Neural progenitor cell (in vitro differentiated cells): Measurements from ENCODE around the gene PCNX3. TPM values are rescaled to one million over a fixed set of nuclear protein-coding genes. Genes with fewer than 3 reads are reported as not detected.
A peak's percentile ranks its signal among the peaks of the same experiment; 100 is the strongest.

Source experiments
- DNase-seq: peaks from one replicate; pipeline ENCODE4 v3.0.0-alpha.2; 2016; ENCODE audit warnings: low spot score
- H2AFZ ChIP-seq: fragments of 200-600 bp; sonication (generic); replicated peaks from 2 replicates; pipeline ENCODE4 v1.6.1; 2016; ENCODE audit warnings: antibody characterized with exemption
- H3F3A ChIP-seq: fragments of 200-600 bp; sonication (generic); 2 replicates; pipeline ENCODE4 v1.6.1; 2016; ENCODE audit warnings: antibody characterized with exemption, low read depth
- H3K27ac ChIP-seq: fragments of 200-600 bp; sonication (generic); 2 replicates; pipeline ENCODE4 v1.5.1; 2016; ENCODE audit warnings: mild to moderate bottlenecking
- H3K27me3 ChIP-seq: fragments of 200-600 bp; sonication (generic); 2 replicates; pipeline ENCODE4 v1.6.1; 2016; ENCODE audit warnings: mild to moderate bottlenecking, moderate library complexity
- H3K36me3 ChIP-seq: fragments of 200-600 bp; sonication (generic); 2 replicates; pipeline ENCODE4 v1.5.1; 2016
- H3K4me1 ChIP-seq: fragments of 200-600 bp; sonication (generic); 2 replicates; pipeline ENCODE4 v1.6.1; 2016; ENCODE audit warnings: mixed run types
- H3K4me2 ChIP-seq: fragments of 200-600 bp; sonication (generic); 2 replicates; pipeline ENCODE4 v1.6.1; 2016
- H3K4me3 ChIP-seq: fragments of 200-600 bp; sonication (generic); 2 replicates; pipeline ENCODE4 v1.5.1; 2016
- H3K79me2 ChIP-seq: fragments of 200-600 bp; sonication (generic); 2 replicates; pipeline ENCODE4 v1.6.1; 2016; ENCODE audit warnings: low read depth
- H3K9ac ChIP-seq: fragments of 200-600 bp; sonication (generic); 2 replicates; pipeline ENCODE4 v1.6.1; 2016
- H3K9me3 ChIP-seq: fragments of 200-600 bp; sonication (generic); 2 replicates; pipeline ENCODE4 v1.5.1; 2016; ENCODE audit warnings: low read depth
- H4K20me1 ChIP-seq: fragments of 200-600 bp; sonication (generic); 2 replicates; pipeline ENCODE4 v1.6.1; 2016; ENCODE audit warnings: low read depth
- H3K27ac Mint-ChIP-seq: 3 replicates; pipeline ENCODE4 v1.8.0; 2021; ENCODE audit warnings: mixed read lengths
- H3K27me3 Mint-ChIP-seq: 2 replicates; pipeline ENCODE4 v1.8.0; 2022; ENCODE audit warnings: low read depth, mild to moderate bottlenecking, inconsistent platforms, moderate library complexity, mixed read lengths; ENCODE audit not compliant: insufficient read depth
- H3K36me3 Mint-ChIP-seq: 3 replicates; pipeline ENCODE4 v1.8.0; 2021; ENCODE audit warnings: mixed read lengths
- H3K4me1 Mint-ChIP-seq: 3 replicates; pipeline ENCODE4 v1.8.0; 2021; ENCODE audit warnings: mixed read lengths
- H3K4me3 Mint-ChIP-seq: 3 replicates; pipeline ENCODE4 v1.8.0; 2021; ENCODE audit warnings: mild to moderate bottlenecking, moderate library complexity, mixed read lengths
- H3K9me3 Mint-ChIP-seq: 3 replicates; pipeline ENCODE4 v1.8.0; 2020; ENCODE audit warnings: mixed read lengths
- EZH2 ChIP-seq: fragments of 200-600 bp; sonication (generic); IDR thresholded peaks from 2 replicates; pipeline ENCODE4 v1.6.1; 2017; ENCODE audit warnings: antibody characterized with exemption, mild to moderate bottlenecking, moderate library complexity
- EZH2phosphoT487 ChIP-seq: fragments of 200-600 bp; sonication (generic); IDR thresholded peaks from 2 replicates; pipeline ENCODE4 v1.6.1; 2017; ENCODE audit warnings: antibody characterized with exemption
- total RNA-seq: library from RNA; depleted of rRNA; stranded (reverse); fragments of >200 nt; gene quantifications from 2 replicates; pipeline ENCODE4 v1.2.3, GENCODE V29; 2015; ENCODE audit warnings: low replicate concordance
- TF ChIP-seq, protein P1 (sequence below): fragments of 200-600 bp; sonication (generic); IDR thresholded peaks from 2 replicates; pipeline ENCODE4 v1.5.1; 2017; ENCODE audit warnings: antibody characterized with exemption, mild to moderate bottlenecking

The PCNX3 gene
- total RNA-seq, 1 donor from 2014 or later, result 6.6 TPM

DNA sequence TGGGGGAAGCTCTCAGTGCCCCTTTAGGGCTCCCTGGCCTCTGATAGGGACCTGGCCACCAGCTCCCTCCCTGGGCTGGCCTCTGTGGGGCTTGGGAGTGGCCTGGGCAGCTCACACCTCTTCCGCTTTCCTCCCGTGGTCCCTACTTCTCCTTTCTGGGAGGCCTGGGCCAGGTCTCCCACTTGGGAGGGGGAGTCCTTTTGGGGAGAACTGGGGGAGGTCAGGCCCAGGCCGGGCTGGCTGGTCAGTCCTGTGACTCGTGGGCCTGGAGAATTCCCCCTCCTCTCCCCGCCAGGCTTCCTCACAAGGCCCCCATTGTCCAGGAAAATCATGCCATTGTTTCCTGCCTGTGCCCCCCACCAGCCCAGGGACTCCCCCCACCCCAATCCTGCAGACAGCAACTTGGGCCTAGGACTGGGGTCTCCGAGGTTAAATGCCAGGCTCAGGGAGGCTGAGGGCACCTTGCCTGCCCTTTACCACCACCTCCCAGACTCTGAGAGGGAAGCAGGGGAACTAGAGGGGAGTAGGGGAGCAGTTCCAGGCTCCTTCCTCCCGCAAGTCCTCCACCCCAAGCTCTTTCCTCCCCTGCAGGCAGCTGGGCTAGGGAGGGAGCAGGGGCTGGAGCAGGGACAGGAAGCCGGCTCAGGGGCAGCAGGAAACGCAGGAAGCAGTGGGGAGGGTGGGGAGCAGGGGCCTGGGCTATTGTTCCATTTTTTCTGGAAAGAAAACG is 4.4 kb upstream of the PCNX3 start:
- no peak for DNase-seq
- H3K9me3 Mint-ChIP-seq, result no peaks in the 10 kb centered on the region
- Histone ChIP-seq H3F3A (peaks cover 38% of the 10 kb centered on the region), H3K79me2 (peaks cover 32% of the 10 kb centered on the region), H2AFZ (no peak overlapping the region), H3K9me3 (no peaks in the 10 kb centered on the region), H3K4me3 (no peak overlapping the region), H4K20me1 (peaks cover 59% of the 10 kb centered on the region), H3K27me3 (peaks cover 7% of the 10 kb centered on the region), H3K4me1 (peaks cover 24% of the 10 kb centered on the region), H3K4me2 (peak overlapping the region; percentile 75), H3K9ac (no peak overlapping the region), H3K36me3 (peaks cover 2% of the 10 kb centered on the region), H3K27ac (no peak overlapping the region)
- peaks cover 14% of the 10 kb centered on the region for H3K27me3 Mint-ChIP-seq
- H3K27ac Mint-ChIP-seq, result no peak overlapping the region
- H3K36me3 Mint-ChIP-seq, result peaks cover 14% of the 10 kb centered on the region
- peaks cover 43% of the 10 kb centered on the region for H3K4me1 Mint-ChIP-seq
- no peak for TF ChIP-seq EZH2phosphoT487
- no peak for TF ChIP-seq EZH2
- TF ChIP-seq, protein P1, sequence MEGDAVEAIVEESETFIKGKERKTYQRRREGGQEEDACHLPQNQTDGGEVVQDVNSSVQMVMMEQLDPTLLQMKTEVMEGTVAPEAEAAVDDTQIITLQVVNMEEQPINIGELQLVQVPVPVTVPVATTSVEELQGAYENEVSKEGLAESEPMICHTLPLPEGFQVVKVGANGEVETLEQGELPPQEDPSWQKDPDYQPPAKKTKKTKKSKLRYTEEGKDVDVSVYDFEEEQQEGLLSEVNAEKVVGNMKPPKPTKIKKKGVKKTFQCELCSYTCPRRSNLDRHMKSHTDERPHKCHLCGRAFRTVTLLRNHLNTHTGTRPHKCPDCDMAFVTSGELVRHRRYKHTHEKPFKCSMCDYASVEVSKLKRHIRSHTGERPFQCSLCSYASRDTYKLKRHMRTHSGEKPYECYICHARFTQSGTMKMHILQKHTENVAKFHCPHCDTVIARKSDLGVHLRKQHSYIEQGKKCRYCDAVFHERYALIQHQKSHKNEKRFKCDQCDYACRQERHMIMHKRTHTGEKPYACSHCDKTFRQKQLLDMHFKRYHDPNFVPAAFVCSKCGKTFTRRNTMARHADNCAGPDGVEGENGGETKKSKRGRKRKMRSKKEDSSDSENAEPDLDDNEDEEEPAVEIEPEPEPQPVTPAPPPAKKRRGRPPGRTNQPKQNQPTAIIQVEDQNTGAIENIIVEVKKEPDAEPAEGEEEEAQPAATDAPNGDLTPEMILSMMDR, result no peak
- H3K4me3 Mint-ChIP-seq, result no peak overlapping the region

DNA sequence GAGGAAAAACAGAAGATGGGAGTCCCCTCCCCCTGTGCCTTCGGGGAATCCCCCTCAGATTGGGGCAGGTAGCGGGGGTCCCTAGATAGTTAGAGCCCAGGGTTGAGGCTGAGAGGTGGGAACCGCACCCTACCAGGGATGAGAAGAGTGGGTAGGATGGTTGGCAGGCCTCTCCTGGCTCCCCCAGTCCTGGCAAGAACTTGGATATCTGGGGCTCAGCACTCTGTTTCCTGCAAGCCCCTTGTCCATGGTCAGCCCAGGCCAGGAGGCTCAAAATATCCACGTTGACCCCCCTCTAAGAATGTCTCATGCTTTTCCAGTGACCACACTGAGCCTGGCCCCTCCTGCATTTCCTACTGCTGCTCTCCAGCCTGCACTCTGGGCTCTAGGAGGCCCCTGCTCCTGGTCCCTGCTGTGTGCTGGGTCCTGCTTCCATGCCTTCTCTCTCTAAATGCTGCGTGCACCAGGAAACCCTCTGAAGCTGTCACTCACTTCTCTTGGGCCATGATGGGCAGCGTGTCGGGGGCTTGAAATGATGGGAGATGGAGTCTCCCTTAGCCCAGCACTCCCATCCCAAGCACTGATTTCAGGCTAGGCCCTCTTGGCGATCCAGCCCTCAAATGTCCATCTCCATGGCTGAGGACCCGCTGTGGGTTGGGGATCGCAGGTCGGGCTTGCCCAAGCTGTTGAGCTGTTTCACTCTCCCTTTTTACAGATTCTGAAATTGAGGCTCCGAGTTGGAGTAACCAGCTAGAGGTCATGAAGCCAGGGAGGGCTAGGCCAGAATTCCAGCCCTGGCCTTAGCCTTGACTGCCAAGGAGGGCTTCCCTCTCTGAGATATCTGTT is 3.6 kb upstream of the PCNX3 start:
- H3F3A ChIP-seq, result peaks cover 34% of the 10 kb centered on the region
- H3K9me3 ChIP-seq, result no peaks in the 10 kb centered on the region
- H3K36me3 ChIP-seq, result no peaks in the 10 kb centered on the region
- peaks cover 61% of the 10 kb centered on the region for H4K20me1 ChIP-seq
- Mint-ChIP-seq H3K9me3 (no peaks in the 10 kb centered on the region), H3K4me3 (peak overlapping the region; percentile 81), H3K36me3 (peaks cover 14% of the 10 kb centered on the region), H3K27ac (peak overlapping the region; percentile 76), H3K4me1 (peaks cover 43% of the 10 kb centered on the region), H3K27me3 (peaks cover 10% of the 10 kb centered on the region)
- TF ChIP-seq EZH2phosphoT487 (no peak), EZH2 (no peak)
- TF ChIP-seq, protein P1, result no peak
- peaks cover 7% of the 10 kb centered on the region for H3K27me3 ChIP-seq
- no peak overlapping the region for H3K27ac ChIP-seq
- no peak overlapping the region for H2AFZ ChIP-seq
- H3K79me2 ChIP-seq, result peaks cover 39% of the 10 kb centered on the region
- peaks cover 25% of the 10 kb centered on the region for H3K4me1 ChIP-seq
- no peak overlapping the region for H3K9ac ChIP-seq
- H3K4me2 ChIP-seq, result peak overlapping the region; percentile 75
- DNase-seq, result no peak
- H3K4me3 ChIP-seq, result no peak overlapping the region

DNA sequence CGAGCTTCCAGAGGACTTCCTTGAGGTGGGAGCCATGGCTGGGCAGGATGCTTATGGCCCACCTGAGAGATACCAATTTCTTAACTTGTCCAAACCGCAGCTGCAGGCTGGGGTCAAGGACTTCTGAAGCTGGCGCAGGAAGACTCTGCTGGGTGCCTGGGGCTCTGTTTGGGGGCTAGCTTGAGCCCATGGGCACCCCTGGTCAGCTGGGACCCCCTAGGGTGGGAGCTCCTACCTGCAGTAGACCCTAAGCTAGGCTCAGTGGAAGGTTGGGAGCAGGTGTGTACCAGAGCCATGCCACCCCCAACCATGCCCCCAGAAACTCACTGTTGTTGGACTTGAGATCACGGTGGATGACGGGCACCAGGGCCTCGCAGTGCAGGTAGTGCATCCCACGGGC is 2.9 kb upstream of the PCNX3 start:
- Mint-ChIP-seq H3K27me3 (peaks cover 10% of the 10 kb centered on the region), H3K36me3 (peaks cover 14% of the 10 kb centered on the region), H3K4me1 (peaks cover 43% of the 10 kb centered on the region), H3K4me3 (peak overlapping the region; percentile 81), H3K9me3 (no peaks in the 10 kb centered on the region), H3K27ac (no peak overlapping the region)
- no peak overlapping the region for H3K9ac ChIP-seq
- TF ChIP-seq, protein P1, result no peak
- TF ChIP-seq EZH2phosphoT487, result no peak
- no peak for TF ChIP-seq EZH2
- H4K20me1 ChIP-seq, result peaks cover 56% of the 10 kb centered on the region
- peaks cover 28% of the 10 kb centered on the region for H3F3A ChIP-seq
- H3K4me3 ChIP-seq, result peak overlapping the region; percentile 80
- H3K9me3 ChIP-seq, result no peaks in the 10 kb centered on the region
- no peak overlapping the region for H3K27ac ChIP-seq
- H3K4me2 ChIP-seq, result peak overlapping the region; percentile 75
- H3K36me3 ChIP-seq, result no peaks in the 10 kb centered on the region
- H3K4me1 ChIP-seq, result peaks cover 20% of the 10 kb centered on the region
- peaks cover 5% of the 10 kb centered on the region for H3K27me3 ChIP-seq
- no peak for DNase-seq
- H2AFZ ChIP-seq, result no peak overlapping the region
- H3K79me2 ChIP-seq, result peaks cover 46% of the 10 kb centered on the region
